Putamen (tissue), 1 donor: ENCODE data around the gene SEMA6A.

Experiments used
- DNase-seq: peaks from one replicate; pipeline ENCODE4 v3.0.0-alpha.2; 2016; ENCODE audit warnings: low spot score

The SEMA6A gene

DNA sequence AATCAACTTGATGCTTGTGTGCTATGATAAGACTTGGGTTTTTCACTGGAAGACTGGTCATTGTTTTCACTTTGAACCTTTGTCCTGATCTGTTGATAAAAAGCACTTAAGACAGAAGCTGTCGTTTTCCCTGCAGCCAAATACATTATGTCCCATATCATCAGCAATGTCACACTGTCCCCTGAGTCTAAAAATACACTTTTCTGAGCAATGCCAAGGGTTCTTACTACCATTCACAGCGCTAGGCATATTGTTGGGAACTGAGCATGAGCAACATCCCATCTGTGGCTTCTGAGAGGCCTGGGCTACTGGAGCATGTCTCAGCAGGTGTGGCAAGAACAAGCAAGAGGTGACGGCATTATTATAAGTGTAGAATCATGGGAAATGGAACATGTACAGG, 81.8 kb downstream of the SEMA6A start:
- DNase-seq = no peak

DNA sequence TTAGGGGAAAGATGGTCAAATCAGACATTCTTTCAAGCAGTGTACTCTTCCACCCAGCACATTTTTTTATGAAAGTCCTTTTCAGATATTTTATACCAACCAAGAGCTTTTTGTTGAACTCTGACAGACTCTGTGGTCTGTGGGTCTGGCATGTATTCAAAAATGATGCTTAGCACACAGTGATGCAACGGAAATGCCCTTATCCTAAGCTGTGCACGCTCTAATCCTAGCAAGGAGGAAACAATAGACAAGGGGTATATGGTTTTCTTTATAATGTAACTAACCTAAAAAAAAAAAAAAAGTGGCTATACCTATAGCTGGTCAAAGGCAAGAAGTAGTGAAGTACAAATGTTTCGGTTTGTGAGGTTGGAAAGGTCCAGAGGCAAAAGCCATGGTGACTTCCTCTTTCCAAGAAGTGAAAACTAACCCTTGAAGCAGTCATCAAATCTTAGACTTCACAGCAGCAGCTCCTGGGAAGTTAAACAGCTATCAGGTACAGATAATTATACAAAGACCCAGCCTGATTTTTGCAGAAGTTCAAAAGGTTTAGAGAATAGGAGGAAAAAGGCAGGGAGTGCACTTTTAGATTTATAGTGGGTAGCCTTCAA, 82.5 kb downstream of the SEMA6A start:
- peak; percentile 52 for DNase-seq

GRCh38 chr5:116488356-116489041, 86.1 kb downstream of the SEMA6A start:
- no peak for DNase-seq

- DNase-seq = peak; percentile 66
Measured at GRCh38 chr5:116487045-116487444, 87.6 kb downstream of the SEMA6A start.

DNA sequence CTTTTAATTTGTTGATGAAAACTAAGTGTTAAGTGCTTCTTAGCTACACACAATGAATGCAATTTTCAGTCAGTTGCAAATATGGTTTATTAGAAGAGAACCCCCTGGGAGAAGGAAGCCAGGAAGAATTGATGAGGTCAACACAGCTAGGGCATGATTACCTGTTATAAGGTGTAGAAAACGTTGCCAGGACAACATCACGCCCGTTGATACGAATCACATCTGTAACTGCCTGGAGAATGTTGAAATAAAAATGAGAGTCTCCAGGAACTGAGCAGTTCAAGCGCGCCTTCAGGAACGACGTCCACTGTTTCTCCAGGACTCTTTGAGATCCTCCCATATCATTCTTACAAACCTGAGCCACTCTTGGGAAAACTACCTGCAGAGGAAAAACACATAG, 88.0 kb downstream of the SEMA6A start:
- no peak for DNase-seq

DNA sequence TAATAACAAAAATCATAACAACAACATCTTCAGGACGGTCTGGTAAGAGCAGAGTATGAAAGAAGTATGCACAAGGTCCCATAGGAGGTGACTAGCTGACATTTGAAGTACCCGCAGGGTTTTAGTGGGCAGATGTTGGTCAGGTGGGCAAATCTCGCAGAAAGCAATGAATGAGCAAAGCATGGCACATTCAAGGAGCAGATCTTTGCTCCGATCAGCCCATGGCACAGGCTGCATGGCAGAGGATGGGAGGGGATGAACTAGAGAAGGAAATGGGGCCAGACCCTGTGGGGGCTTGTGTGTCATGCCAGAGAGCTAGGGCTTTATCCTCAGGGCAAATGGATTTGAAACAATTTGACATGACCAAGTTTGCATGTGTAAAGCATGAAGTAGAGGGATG, 90.0 kb downstream of the SEMA6A start:
- no peak for DNase-seq

GRCh38 chr5:116482394-116482793, 92.2 kb downstream of the SEMA6A start:
- DNase-seq = no peak

- DNase-seq = no peak
Measured at GRCh38 chr5:116480894-116481510, 93.6 kb downstream of the SEMA6A start.

DNA sequence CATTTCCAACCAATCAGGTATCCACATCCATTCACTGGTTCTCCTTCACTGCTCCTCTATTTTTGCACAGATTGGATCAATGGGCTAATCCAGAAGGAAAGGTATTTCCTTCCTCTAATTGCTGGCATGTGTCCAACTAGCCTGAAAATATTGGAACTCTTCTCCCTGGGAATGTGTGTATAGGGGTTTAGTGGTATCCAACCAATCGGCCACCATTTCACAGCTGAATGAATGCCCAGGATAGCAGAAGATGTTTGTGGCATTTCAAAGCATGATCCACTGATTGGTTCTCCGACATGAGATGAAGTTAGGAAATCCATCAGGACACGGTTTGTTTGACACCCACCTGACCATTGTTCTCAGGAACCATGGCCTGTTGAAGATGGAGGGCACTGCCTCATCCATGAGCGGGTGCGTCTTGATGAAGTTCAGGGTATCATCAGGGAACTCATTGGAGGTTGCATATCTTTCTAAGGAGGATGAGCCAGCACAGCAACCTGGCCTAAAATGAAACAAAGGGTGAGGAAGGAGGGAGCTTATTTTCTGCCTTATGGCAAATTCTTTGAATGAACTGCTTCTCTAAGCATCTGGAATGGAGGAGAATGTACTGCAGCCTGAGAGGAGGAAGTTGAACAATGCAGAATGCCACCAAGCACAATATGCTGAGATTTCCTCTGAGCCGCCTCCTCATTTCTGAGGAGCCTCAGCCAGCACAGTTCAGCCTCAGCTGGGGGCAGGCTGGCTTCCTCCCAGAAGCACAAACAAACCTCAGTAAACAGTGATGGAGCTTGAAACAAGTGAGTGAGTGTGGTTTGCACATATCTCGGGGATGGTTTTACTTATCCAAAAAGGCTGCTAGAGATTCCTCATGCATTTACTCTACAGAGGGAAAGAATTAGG, 94.6 kb downstream of the SEMA6A start:
- DNase-seq = no peak

GRCh38 chr5:116478491-116478890, 96.1 kb downstream of the SEMA6A start:
- no peak for DNase-seq

GRCh38 chr5:116476897-116477537, 97.6 kb downstream of the SEMA6A start:
- no peak for DNase-seq

DNA sequence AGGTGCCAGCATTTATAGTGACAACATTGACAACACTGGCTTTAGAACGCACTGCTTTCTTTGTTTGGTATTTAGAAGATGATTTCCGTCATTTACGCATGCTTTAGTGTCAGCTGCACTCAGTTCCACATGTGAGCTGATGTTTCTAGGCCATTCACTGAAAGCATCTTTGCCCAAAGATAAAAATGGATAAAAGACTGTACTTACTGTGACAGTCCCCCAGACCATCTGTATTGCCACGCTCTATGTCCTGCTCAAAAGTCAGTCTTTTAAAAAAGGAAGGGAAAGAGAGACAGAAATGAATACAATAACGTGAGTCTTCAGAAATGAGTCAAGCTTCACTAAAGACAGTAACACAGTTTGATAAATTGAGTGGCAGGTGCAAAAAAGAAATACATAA, 99.3 kb downstream of the SEMA6A start:
- no peak for DNase-seq

GRCh38 chr5:116473706-116474105, 100.9 kb downstream of the SEMA6A start:
- DNase-seq = no peak

DNA sequence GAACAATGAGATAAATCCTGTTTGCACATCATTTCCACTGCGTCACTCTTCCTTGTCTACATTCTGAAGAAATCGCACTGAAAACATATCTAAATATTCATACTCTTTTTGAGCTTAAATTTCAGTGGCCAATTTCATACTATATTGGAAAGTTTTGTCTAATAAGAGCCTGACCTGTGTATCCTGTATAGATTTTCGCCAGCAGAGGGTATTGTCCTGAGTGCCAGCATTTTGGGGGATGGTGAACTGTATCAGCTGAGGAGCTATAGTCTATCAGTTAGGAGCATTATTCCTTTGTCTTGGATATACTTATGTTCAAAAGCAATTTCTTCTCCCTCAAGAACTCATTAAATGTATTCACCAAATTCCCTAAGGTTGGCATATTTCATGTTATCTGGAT, 102.3 kb downstream of the SEMA6A start:
- no peak for DNase-seq

DNA sequence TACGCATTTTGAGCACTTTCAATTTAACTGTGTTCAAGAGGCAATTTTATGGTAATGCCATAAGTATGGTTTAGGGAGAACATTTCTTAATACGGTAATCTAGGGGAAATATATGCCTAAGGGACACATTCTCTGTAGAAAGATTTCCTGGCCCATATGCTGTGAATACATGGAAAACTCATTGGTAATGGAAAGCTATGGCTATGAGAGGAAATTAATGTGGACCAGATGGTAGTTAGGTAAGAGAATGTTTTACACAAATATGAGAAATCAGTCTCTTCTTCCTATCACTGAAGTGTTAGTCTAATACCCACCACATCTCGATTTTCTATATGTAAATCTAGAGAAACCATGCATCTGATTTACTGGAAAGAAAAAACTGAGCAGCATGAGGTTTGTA, 105.0 kb downstream of the SEMA6A start:
- DNase-seq = no peak

DNA sequence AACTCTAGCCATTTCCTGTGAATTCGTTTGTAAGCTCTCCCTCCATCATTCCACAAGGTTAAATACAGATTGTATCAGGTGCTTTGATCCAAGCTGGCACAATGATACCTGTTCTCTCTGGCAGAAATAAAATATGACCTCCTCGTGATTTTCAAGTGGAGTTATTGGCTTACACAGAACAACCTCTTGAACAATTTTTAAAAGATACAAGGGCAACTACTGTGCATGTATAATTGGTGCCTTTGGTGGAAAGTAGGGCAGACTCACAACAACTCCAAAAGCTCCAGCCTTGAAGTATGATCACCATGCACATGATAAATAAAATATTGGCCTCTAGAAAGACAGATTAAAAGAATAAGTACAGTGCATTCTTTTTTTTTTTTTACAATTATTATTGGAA, 106.0 kb downstream of the SEMA6A start:
- no peak for DNase-seq

DNA sequence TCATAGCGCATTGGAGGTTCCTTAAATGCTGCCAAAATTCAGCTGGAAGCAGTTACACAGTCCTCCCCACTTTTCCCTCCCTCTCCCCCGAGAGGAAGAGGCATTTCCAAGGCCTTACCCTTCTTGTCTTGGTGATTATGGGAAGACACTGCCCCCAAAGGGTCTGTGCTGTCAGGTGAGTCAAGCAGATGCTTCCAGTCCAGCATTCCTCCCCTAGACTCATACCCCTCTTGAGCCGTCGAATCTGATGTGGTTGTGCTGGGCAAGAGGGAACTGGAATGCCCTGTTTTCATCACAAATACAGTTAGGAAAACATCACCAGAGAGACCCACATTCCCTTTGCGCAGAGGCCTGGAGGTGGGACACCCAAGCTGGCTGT, 107.2 kb downstream of the SEMA6A start:
- DNase-seq = no peak

GRCh38 chr5:116466727-116467464, 107.7 kb downstream of the SEMA6A start:
- no peak for DNase-seq

GRCh38 chr5:116465411-116465810, 109.2 kb downstream of the SEMA6A start:
- DNase-seq = no peak

- no peak for DNase-seq
Measured at GRCh38 chr5:116464144-116464708, 110.4 kb downstream of the SEMA6A start.

GRCh38 chr5:116462500-116462899, 112.1 kb downstream of the SEMA6A start:
- no peak for DNase-seq
